Fibroblast of peridontal ligament (primary cell): ENCODE results near the gene KCNN2.

ENCODE experiments used
- DNase-seq: peaks from one replicate; pipeline ENCODE4 v3.0.0-alpha.2; 2010; ENCODE audit errors: extremely low read depth

KCNN2 gene

GRCh38 chr5:114361724-114362196 is at the start of gene KCNN2:
KCNN2 (plus strand) TSS chr5:114362070; CDS start chr5:114362140, 70 bp downstream.
- DNase-seq = peak; percentile 52

DNA sequence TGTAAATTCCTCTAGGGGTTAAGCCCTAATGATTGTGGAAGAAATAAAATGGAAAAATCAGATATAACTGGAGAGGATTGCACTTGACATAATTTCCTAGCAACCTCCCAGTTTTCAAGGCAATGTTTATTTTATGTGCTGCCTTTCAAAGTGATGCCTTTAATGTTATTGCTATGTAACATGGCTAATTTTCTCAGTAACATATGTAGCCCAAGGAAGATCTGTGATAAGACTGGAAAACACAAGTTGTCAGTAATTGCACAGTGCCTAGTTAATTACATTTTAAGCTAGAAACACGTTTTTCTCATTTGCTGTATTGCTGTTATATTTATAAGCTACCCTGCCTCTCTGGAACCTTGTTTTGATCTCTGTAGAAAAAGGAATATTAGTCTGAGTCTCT is 49.2 kb upstream of the KCNN2 start:
- no peak for DNase-seq

DNA sequence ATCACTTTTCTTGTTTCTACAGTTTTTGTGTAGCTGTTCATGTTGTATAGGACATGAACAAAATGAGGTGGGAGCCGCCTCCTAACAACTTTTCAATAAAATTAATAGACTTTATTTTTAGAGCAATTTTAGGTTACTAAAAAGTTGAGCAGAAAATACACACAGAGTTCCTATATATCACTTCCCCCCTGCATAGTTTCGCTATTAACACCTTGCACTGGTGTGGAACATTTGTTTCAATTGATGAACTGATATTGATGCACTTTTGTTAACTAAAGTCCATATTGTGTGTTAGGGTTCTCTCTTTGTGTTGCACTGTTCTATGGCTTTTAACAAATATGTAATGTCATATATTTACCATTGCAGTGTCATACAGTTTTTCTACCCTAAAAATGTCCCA is 47.8 kb upstream of the KCNN2 start:
- no peak for DNase-seq

GRCh38 chr5:114316167-114316566 is 45.7 kb upstream of the KCNN2 start:
- no peak for DNase-seq

DNA sequence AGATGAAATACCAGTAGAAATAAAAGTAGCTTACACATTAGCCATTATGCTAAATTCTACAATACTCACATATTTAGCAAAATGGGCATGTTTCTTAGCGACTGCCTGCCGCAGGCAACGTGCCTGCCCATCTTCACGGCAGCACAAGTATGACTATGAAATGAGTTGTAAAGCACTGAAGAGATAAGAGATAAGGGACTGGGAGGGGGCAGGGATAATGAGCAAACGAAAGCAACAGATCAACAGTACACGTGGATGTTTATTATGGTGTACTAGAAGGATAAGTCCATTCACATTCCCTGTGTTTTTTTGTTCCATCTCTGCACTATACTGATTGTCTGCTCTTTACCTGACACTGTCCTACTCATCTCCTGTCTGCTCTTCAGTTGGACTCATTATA is 44.1 kb upstream of the KCNN2 start:
- DNase-seq = no peak

- no peak for DNase-seq
Measured at GRCh38 chr5:114319236-114319635, 42.6 kb upstream of the KCNN2 start.

- DNase-seq = peak; percentile 81
Measured at GRCh38 chr5:114319821-114320220, 42.0 kb upstream of the KCNN2 start.

- peak; percentile 13 for DNase-seq
Measured at GRCh38 chr5:114324282-114324681, 37.6 kb upstream of the KCNN2 start.

GRCh38 chr5:114325541-114325940 is 36.3 kb upstream of the KCNN2 start:
- DNase-seq = peak; percentile 16

GRCh38 chr5:114327474-114327873 is 34.4 kb upstream of the KCNN2 start:
- no peak for DNase-seq

DNA sequence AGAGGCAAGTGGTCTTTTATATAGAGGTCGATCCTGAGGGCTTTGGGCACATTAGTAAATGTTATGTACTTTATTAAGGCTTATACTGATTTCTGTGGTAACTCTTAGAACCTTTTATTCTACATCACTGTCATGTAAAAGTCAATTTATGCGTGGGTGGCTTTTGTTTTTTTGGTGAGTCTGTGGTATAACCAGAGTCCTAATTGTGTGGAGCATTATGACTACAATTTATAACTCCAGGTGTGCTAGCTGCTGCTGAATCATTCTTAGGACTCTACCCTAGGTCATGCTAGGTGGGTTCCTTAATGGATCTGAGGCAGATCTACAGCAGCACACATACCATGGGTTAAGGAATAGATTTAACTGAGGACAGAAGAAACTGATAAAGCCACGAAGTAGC is 33.9 kb upstream of the KCNN2 start:
- DNase-seq = no peak

- no peak for DNase-seq
Measured at GRCh38 chr5:114330916-114331531, 30.8 kb upstream of the KCNN2 start.

DNA sequence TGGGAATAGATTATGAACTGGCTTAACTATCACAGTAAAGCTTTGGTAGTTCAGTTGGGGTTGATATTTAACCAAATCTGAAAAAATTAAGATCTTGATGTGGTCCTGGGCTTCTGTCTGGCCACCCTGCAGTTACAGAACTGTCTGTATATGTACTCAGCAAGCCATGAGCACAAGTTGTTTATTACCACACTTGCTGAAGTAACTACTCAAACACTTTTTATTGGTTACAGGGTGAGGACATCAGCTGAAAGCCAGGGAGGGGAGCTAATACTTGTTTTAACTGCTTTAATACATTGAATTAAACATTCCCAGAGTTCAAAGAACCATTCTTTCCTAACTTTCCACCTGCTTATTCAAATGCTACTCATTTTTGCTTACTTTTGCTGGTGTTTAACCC is 29.4 kb upstream of the KCNN2 start:
- DNase-seq = no peak

GRCh38 chr5:114332925-114333324 is 28.9 kb upstream of the KCNN2 start:
- DNase-seq = no peak

- DNase-seq = peak; percentile 73
Measured at GRCh38 chr5:114335391-114335790, 26.5 kb upstream of the KCNN2 start.

GRCh38 chr5:114339108-114339507 is 22.8 kb upstream of the KCNN2 start:
- no peak for DNase-seq

DNA sequence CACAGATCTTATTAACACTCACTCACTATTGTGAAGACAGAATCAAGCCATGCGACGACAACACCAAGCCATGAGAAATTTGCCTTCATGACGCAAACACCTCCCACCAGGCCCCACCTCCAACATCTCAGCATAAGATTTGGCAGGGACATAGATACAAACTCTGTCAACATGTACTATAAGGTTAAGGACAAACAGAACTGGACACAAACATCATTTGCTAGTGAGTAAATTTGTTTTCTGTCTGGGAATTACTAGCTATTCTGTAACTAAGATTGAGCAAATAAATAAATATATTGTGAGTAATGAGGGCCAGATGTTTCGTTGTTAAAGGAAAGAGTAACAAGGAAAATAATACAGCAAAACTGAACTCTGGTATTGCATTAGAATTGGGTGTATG is 15.7 kb upstream of the KCNN2 start:
- DNase-seq = no peak

DNA sequence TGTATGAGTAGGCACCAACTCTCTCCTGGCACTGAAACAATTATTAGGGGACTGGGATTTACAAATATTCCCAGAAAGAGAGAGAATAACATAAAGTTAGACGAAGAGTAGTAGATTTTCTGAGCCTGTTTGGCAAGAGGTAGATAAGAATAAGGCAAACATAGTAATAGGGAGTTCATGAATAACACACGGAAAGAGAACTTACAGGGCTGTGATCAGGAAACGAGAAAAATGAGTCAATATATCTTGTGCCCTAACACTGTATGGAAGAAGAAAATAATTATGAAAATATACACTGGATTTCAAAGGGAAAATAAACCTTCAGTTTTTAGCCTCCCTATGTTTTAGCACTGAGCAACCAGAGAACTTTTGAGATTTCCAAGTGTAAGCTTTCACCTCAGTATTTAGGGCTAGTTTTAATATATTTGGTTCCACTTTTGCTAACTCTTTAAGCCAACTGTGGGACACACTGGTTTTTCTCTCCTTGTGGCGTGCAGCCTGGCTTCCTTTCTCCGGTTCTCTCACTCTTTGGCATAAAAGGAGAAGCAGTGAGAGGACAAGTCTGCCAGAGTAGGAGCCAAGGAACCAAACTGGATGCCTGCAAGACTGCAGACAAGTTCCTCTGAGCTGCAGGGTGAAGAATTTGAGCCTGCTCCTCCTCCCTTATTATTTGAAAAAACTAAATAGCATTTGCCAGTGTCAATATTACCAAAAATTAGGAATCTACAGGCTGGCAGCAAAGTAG is 6.6 kb upstream of the KCNN2 start:
- no peak for DNase-seq

GRCh38 chr5:114358329-114358728 is 3.5 kb upstream of the KCNN2 start:
- peak; percentile 48 for DNase-seq

GRCh38 chr5:114360357-114360756 is 1.5 kb upstream of the KCNN2 start:
- no peak for DNase-seq

GRCh38 chr5:114360816-114361723 is 800 bp upstream of the KCNN2 start:
- no peak for DNase-seq

DNA sequence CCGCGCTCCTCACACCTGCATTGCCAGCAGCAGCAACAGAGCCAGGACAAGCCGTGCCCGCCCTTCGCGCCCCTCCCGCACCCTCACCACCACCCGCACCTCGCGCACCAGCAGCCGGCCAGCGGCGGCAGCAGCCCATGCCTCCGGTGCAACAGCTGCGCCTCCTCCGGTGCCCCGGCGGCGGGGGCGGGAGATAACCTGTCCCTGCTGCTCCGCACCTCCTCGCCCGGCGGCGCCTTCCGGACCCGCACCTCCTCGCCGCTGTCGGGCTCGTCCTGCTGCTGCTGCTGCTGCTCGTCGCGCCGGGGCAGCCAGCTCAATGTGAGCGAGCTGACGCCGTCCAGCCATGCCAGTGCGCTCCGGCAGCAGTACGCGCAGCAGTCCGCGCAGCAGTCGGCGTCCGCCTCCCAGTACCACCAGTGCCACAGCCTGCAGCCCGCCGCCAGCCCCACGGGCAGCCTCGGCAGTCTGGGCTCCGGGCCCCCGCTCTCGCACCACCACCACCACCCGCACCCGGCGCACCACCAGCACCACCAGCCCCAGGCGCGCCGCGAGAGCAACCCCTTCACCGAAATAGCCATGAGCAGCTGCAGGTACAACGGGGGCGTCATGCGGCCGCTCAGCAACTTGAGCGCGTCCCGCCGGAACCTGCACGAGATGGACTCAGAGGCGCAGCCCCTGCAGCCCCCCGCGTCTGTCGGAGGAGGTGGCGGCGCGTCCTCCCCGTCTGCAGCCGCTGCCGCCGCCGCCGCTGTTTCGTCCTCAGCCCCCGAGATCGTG is 517 bp downstream of the KCNN2 start:
- DNase-seq = peak; percentile 10
